Activated CD8-positive, alpha-beta memory T cell treated with anti-CD3 and anti-CD28 coated beads for 1 hour (primary cell): ENCODE measurements around the gene SETD7.

Source experiments
- DNase-seq, 2 donors: peaks; one replicate each; pipeline ENCODE4 v3.0.0-alpha.2; 2020; ENCODE audit warnings: low read depth in 1 of 2; ENCODE audit errors: extremely low read depth in 1 of 2

The SETD7 gene

DNA sequence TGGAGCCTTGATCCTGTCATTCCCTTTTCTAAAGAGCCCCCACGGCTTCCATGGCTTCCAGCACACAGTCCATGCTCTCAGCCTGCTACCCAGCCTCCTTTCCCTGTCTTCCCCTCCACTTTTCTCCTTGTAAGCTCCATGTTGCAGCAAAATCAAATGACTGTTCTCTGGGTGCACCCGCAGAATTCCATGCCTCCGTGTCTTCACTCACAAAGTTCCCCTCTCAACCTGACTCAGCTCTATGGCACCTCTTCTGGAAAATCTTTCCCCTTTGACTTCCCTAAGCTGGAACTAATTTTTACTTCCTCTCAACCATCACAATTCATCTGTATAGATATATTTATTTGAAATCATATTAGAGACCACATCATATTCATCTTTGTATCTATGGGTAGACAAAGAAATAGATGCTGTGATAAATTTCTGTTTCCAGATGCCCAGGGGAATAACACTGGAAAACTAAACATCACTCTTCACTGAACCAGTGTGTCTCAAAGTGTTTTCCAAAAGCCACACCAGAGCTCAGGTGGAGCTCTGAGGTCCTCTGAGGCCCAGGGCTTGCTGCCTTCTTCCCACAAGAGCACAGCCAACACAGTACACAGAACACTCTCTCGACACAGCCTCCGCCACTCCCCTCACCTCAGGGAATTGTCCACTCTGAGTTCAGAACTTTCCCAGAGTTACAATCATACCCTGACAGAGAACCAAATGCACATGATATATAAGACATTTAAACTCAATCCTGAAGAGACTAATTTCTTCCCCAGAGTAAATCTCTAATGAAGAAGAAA, 3.3 kb downstream of the SETD7 start:
- no peak for DNase-seq

DNA sequence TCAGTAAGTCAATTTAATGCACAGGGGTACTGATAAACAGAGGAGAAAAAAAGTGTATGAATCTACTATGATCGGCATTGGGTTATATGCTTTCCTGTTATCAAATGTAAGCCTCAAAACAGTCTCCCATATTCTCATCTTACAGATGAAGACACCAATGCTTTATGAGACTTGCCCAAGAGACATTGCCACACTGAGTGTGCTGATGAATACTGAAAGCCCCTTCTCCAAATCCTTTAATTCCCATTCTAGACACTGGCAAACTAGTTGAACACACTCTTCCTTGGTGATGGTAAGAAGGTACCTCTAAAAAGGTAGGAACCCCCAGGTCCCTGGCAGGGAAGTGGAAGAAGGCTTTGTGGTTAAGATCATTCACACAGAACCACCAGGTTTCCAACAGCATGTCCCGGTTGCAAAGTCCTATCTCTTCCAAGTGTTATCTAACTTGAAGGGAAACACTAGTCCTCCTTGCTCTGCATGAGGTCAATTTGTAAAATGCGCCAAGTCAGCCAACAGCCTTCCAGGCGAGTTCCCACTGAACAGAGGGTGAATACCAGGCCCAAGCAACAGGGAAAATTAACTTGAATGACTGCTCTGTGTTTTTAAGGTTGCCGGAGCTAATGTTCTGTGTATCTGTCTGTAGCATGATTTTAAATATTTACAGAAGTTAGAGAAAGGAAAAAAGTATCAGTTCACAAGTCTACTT, 5.1 kb downstream of the SETD7 start:
- no peak for DNase-seq

DNA sequence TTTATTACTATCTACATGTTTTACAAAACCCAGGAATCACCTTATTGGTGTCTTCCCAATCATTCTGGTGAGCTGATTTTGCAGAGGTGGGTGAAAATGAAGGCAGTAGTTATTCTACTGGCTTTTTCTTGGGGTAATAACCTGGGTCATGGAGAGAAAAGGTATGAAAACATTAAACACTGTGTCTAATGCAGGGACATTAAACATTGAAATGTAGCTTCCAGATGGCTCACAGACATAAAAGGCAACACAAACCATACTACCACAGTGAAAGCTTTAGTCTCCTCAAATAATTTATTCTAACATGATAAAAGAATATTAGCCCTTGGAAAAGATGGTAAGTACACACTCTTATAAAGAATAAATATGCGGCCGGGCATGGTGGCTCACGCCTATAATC, 8.0 kb downstream of the SETD7 start:
- no peak for DNase-seq

DNA sequence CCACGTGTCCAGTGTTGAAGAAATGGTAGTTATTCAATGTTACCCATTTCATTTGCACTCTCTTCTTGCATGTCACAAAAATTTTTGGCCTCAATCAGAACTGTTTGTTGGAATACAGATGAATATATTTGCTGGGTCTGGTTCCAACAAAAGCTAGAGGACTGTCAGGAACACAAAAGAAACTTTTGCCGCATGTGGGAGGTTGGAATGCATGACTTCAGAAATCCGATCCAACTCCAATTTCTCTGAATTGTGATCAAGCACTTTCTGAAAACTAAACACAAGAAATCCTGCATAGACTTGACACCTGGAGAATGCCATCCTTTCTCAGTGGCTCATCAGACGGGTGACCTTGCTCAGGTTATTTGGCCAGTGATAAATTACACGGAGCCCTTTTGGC, 15.4 kb downstream of the SETD7 start:
- DNase-seq, result no peak

DNA sequence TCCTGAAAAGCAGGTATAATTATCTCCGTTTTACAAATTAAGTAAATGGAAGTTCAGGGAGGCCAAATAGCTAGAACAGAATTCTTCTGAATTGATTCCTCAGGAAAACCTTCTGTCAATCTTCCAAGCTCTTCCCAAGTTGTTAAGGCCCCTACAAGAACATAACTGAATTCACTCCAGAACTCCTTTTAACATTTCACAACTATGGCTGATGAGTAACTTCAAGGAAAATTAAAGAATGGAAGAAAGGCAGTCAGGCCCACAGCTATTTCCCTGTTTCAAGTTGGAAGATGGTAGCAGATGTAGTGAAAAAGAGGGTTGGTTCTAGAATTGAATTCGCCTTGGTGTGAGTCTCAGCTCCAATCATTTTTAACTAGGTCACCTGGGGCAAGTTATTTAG, 15.9 kb downstream of the SETD7 start:
- DNase-seq, result no peak

DNA sequence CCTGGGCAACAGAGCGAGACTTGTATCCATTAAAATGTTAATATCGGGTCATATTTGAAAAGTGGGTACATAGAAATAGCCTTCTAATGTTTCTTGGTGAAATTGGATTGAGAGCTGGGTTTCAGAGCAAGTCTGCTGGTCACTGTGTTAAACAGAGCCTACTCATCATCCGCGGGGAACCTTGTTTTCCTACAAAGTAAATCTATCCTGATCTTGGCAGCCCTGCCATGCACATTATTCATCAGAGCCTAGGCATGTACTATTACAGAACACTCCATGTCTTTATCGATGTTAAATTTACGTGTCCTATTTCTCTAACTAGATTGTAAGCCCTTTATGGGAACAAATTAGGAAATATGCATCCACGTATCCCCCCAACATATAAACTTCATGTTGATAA, 18.7 kb downstream of the SETD7 start:
- DNase-seq, result no peak

DNA sequence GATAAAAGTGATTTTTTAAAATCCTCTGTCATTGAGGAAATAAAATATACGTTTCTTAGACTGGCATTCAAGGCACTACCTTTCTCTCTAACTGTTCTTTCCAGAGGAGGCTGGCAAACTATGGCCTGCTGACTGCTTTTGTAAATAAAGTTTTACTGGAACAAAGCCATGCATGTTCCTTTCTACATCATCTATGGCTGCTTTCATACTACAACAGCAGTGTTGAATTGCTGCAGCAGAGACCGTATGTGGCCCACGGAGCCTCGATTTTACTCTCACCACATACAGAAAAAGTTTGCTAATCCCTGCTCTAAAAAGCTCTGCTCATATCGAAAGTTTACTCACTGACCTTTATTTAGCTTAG, 20.2 kb downstream of the SETD7 start:
- DNase-seq, result no peak

DNA sequence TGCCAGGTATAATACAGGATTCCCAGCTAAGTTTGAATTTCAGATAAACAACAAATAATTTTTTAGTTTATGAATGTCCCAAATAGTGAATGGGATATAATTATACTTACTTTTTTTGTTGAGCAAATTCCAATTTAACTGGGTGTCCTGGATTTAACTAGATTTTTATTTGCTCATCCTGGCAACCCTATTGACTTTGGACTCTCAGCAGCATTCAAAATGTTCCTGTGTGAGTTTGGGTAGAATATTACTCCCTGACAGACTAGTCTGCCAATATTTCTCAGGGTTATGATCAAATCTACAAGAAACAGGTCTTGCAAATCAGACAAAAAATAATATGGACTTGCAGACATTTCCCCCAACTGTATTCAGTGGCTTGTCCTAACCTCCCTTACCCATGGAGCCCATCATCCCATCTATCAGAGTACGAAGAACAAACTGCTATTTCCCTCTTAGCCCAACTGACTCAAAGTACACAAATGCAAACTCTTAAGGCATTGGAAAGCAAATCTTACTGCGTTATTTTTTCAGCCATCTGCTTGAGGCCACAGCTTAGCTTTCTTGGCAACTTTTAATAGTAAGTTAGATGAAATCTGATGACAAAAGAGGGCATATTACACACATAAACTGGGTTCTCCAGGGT, 20.7 kb downstream of the SETD7 start:
- DNase-seq, result no peak

DNA sequence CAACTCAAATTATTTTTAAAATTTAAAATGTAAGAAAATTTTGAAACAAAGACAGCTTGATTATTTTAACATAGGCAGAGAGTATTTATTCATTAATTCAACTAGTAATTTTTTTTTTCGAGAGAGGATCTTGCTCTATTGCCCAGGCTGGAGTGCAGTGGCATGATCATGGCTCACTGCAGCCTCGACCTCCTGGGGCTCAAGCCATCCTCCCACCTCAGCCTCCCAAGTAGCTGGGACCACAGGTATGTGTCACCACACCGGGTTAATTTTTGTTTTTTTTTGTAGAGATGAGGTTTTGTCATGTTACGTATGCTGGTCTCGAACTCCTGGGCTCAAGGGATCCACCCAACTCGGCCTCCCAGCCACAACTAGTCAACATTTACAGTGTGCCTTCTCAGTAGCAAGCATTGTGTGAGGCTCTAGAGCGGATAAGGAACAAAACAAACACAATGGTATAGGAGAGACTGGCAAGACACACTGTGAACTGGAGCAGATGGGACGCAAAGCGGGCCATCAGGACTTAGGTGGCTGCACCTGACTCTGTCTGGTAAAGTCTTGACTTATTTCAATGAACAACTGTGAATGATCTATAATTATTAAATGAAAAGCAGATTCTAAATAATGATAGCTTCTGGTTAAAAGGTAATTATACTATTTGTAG, 21.6 kb downstream of the SETD7 start:
- no peak for DNase-seq

DNA sequence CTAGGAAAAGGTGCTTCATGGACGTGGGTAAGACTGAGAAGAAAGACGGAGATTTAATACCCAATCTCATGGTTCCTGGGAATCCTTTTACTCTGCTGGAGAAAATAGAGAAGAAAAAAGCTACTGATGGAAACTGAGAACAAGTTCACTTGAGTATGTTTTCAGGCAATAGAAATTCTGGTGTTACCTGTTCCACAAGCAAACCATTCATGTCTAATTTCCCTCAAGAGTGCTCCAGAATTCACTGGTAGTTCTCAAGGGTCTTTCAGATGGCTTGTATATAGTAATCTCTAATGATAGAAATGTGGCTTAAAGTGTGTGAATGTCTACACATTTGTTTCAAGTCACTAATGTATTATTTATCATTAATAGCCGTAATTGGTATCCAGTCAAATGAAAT, 22.5 kb downstream of the SETD7 start:
- DNase-seq, result no peak

DNA sequence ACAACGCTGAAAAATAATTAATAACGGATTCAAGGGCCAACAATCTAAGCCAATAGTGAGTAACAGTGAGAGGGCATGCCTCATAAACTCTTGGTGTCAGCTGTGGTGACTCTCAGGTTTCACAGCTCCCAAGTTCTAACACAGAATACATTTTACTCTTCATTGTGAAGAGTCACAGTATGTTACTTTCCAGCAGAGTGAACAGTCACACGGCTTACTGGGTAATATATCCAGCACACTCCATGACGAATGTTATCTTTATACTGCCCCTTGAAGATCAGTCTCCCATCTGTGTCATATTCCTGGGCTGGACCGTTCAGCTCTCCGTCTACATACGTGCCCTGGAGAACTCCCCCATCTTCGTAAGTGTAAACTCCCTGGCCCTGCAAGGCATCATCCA, 23.1 kb downstream of the SETD7 start:
- DNase-seq, result no peak

DNA sequence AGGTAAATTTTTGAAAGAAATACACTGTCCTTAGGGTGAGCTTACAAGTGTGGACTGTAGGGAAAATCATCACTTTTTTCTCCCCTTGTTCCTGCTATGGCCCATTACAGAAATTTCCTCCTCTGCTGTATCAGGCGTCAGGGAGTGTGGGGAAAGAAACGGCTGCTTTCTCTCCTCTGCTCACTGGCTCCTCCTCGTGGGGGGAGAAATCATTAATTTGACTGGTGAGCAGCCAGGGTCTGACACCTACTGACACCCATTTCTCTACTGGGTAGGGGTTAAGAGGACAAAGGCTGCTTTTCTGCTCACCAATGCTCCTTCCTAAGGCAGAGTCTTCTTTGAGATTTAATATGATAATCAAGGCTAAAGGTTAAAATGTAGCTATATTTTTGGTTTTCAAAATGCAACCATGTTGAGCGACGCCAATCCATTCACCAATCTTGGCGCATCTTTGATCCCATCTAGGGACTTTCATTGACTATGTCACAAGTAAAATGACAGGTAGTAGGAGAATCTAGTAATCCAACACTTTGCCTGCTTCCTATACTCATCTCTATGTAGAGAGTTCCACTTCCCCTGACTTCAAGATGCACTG, 25.1 kb downstream of the SETD7 start:
- DNase-seq, result peak; percentile 31 to 40

DNA sequence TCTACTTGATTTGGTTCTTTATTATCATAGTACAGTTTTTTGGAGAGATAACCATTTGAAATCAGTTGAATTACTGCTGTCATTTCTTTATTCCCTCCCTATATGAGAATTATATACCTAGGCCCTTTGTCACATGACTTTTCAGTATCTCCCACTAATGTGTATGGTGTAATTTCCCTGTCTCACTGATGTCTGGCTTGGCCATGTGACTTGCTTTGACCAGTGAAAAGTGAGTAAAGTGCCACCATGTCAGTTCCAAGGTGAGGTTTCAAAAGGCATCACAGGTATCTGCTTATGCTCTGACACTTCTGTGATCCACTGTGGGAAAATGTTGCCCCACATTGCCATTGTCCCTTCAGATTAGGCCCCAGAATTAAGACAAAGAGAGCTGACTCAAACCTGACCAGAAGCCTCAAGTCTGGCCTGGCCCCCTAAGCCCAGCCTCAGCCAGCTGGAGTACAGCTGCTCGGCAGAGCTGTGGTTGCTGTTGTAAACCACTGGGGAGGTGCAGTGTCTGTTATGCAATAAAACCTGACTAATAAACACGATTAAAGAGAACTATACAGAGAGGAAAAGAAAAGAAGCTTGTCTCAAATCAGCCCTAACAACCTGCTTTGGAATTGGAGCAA, 27.5 kb downstream of the SETD7 start:
- DNase-seq, result peak in 1 of 2 donors; percentile 3

DNA sequence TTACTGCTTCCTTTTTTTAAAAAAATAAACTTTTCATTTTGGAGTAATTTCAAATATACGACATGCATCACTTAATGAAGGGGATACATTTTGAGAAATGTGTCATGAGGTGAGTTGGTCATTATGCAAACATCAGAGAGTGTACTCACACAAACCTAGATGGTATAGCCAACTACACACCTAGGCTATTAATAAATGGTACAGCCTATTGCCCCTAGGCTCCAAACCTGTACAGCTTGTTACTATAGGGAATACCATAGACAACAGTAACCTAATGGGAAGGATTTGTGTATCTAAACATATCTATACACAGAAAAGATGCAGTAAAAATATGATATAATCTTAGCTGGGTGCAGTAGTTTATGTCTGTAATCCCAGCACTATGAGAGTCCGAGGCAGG, 29.1 kb downstream of the SETD7 start:
- no peak for DNase-seq

DNA sequence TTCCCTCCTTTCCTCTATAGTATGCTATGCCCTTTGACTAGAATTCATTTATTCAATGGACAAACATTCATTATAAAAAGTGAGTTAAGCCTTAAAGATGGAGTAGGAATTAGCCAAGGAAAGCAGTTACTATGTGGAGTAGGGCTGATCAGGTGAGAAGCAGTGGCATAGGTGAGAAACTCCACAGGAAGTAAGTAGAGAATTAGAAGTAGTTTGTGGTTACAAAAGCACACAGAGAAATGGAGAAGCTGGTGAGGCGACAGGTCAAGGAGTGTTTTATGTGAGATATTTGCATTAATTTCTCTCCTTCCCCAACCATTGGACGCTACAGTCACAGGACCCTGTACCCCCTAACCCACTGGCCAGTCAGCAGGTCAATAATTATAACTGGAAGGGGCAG, 30.6 kb downstream of the SETD7 start:
- no peak for DNase-seq

DNA sequence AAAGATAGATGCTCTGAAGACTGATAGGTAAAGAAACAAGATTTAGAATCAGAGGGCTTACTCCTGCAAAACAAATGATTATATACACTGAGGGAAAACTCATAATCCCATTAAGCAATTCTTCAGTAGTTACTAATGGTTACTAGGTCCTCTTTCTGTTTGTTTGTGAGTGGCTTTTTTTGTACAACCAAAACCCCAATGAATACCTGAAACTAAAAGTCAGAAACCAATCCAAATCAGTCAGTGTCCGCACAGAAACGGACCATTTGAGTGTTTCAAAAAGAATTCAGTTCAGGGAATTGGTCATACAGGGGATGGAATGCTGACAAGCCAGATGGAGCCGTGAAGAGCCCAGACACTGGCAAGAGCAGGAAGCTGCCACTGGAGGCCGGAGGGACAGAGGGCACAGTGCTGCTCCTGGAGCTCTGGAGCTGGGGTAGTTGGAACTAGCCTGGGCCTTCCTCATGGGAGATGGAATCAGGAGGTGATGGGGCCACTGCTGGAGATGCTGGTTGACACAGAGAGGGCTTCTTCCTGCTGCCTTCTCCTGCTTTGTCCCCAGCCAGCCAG, 31.9 kb downstream of the SETD7 start:
- no peak for DNase-seq

DNA sequence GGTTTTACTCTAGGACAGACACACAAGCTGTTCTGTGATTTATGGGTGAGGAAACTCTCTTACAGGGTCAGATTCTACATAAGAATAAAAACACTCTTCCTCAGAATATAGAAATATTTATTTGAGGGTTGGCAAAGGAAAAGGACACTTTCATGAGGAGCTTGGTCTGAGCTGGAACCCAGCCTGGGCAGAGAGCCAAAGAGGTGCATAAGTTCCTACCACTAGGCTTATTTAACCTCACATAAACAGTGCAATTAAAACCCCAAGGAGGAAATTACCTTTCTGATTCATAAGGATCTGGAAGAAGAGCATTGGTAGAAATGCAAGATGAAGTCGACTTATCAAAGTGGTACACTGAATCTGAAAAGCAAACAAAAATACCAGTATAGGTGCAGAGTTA, 32.9 kb downstream of the SETD7 start:
- DNase-seq, result no peak

DNA sequence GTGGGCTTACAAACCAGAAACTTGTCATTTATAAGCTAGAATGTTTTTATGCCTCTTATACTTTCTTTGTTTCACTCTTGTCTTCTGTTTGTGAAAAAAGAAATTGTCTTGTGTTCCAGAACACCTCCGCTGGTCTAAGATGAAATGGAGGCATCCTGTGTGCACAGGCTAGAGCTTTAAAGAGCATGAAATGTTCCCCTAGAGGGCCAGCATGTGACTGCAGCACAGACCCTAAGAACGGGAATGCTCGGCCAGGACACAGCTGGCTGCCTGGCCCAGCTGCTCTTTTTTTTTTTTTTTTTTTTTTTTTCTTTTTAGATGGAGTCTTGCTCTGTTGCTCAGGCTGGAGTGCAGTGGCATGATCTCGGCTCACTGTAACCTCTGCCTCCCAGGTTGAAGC, 33.6 kb downstream of the SETD7 start:
- no peak for DNase-seq

DNA sequence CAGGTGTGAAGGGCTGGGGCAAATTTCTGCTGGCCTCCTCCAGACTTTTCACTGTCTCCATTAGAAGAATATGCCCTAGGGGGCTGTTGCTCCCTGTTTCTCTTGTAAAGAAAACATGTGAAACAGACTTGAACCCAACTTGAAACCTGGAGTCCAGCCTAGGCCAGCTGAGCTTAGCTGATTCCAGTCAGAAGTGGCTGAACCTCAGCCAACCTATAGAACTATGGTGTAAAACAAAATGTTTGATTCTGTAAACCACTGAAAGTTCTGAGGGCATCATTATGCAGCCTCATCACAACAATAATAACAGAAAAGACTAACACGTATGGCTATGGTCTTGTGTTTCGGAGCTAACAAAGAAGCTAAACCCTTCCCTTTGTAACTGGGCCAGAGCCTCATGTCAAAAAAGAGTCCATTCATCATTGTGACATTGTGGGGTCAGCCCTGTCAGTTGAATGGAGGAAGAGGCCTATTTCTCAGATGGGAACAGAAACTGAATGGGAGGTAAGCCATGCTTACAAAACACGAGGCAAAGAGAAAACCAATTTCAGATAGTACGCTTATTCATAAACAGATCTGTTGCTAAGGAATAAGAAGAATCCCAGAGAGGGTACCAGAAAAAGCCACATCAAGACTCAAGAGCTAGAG, 34.1 kb downstream of the SETD7 start:
- DNase-seq, result no peak

DNA sequence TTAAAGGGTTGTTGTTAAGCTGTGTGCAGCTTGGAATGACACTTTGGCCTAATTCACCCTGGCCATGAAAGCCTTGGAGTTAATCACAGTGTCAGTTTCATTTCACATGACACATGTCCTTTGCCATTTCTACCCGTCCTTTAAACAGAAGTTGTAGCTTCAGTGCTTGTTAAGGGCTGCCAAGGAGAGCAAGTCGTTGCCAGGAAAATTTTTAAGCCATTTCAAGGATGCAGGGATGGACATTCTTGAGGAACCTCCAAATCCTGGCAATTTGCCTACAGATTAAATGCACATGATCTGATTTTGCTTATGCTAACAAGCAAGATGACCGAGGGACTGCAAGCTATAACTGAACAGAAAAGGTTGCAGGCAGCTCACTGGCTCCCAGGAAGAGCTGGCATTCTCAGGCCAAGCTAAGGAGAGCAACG, 40.5 kb downstream of the SETD7 start:
- DNase-seq, result no peak
